HG02571 (cell line): ENCODE measurements around the gene TMEM200A.

Experiments used
- ATAC-seq: cut with Tn5 transposase; IDR thresholded peaks from one replicate; pipeline ENCODE4 v1.9.1; 2021; ENCODE audit warnings: mild to moderate bottlenecking, moderate library complexity; ENCODE audit not compliant: unreplicated experiment

TMEM200A gene

GRCh38 chr6:130485870-130486269, 120.1 kb downstream of the TMEM200A start:
- ATAC-seq, result no peak

GRCh38 chr6:130486417-130486816, 120.6 kb downstream of the TMEM200A start:
- no peak for ATAC-seq

GRCh38 chr6:130489514-130489913, 123.7 kb downstream of the TMEM200A start:
- ATAC-seq, result no peak
